Activated CD4-positive, CD25-positive, alpha-beta regulatory T cell treated with anti-CD3 and anti-CD28 coated beads, Interleukin-2, amount 50 U/mL, for 24 hours (primary cell): Measurements from ENCODE around the gene ZNF485.
A peak's percentile ranks its signal among the peaks of the same experiment; 100 is the strongest.
"Not testable (repeated sequence)": the region's sequence is repeated elsewhere in the genome, so short reads cannot be mapped to it uniquely, and the experiment has no call there.

ENCODE experiments used
- ATAC-seq, 2 donors: fragments of 150-1000 bp; cut with Tn5 transposase; one replicate each; pipeline ENCODE4 v1.10.0; 2021; ENCODE audit warnings: mild to moderate bottlenecking in 1 of 2, moderate library complexity in 1 of 2

ZNF485 gene

DNA sequence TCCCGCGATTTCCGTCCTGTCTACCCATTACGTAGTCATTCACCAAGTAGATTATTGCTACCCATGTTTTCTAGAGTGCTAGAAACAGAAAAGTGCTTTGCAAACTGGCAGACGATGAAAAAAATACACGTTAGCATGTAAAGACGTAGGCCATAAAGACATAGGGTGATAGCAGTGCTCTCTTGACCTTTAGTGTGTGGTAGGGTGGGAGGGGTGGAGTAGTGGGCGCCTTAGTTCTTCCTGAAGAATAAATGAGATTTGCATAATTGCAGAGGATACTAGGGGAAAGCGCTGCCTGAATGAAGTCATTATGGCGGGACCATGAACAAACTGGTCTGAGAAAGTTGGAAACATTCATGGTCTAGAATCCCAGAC lies 948 bp downstream of the ZNF485 start:
- no peak for ATAC-seq

DNA sequence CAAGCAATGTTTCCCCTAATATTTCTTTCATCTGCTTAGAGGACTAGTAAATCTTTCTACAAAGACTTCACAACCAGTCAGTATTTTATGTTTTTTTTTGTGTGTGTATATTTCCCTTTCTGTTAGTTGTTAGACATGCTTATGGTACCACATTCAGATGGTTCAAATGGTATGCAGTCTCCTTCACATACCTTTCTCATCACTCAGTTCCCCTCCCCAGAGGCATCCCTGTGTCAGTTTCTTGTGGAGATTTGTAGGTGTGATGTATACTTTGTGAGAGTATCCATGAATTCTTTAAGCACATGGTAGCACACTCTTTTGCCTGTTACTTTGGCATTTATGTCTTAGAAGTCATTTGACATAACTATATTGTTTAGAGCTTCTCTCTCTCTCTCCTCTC lies 4.4 kb downstream of the ZNF485 start:
- no peak for ATAC-seq

GRCh38 chr10:43616697-43617370 lies 10.6 kb downstream of the ZNF485 start:
- ATAC-seq = no peak

GRCh38 chr10:43619368-43619767 lies 13.1 kb downstream of the ZNF485 start:
- ATAC-seq = no peak

DNA sequence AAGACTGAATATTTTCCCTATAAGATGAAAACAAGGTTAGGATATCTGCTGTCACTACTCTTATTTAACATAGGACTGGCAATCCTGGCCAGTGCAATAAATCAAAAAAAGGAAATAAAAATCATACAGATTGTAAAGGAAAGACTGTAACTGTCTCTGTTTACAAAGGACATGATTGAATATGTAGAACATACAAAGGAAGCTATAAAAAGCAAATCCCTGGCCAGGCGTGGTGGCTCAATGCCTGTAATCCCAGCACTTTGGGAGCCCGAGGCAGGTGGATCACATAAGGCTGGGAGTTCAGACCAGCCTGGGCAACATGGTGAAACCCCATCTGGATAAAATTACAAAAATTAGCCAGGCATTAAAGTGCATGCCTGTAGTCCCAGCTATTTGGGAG lies 15.8 kb downstream of the ZNF485 start:
- no peak for ATAC-seq

GRCh38 chr10:43623351-43623750 lies 17.1 kb downstream of the ZNF485 start:
- ATAC-seq = peak; percentile 64 to 76

DNA sequence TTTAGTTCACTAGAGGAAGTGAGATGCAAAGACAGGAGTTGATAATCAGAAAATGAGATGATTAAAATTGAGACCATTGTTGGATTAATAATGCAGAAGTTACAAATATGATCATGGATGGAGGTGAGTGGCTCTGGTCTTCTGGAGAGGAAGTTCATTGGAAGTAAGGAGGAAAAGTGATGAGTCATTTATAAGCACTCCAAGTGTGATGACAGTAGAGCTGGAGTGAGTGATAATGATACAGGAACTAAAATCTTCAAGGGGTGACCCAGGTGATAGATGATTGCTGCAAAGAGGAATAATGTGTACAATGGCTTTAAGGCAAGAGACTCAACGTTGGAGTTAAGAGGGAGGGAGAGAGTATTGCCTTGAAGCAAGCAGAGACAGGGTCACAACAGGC lies 21.7 kb downstream of the ZNF485 start:
- ATAC-seq = no peak

DNA sequence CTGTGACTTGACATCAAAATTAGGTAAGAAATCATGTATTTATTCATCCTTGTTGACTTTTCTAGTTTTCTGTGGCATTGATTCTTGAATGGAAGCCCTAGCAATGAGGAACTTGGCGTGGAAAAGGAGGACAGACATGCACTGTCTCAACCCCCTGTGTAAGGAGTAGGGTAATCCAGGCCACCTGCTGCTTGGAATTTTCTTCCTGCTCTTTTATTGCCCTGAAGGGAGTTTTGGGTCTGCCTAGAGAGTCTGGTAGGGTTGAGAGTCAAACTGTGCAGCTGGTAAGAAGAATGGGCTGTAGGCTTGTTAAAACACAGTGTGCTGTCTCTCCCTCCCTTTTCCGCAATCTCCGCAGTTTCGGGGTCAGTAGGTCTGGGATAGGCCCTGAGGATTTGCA lies 22.7 kb downstream of the ZNF485 start:
- no peak for ATAC-seq

DNA sequence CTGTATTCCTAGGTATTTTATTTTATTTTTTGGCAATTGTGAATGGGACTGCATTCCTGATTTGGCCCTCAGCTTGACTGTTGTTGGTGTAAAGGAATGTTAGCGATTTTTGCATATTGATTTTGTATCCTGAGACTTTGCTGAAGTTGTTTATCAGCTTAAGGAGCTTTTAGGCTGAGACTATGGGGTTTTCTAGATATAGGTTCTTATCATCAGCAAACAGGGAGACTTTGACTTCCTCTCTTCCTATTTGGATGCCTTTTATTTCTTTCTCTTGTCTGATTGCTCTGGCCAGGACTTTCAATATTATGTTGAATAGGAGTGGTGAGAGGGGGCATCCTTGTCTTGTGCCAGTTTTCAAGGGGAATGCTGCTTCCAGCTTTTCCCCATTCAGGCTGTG lies 29.6 kb downstream of the ZNF485 start:
- ATAC-seq = not testable (repeated sequence)

DNA sequence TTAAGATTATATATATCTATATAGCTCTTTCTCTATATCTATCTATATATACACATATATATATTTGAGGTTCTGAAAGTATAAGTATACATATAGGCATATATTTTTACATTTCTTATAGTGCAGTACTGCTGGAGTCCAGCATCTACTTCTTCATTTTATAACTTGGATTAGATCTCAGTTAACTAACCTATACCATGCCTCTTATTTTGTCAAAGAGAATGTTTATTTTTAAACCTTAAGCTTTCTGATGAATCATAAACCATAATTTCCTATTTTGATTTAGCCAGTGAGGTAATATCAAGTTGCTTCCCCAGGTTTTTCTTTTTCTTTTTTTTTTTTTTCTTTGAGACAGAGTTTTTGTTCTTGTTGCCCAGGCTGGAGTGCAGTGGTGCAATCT lies 34.4 kb downstream of the ZNF485 start:
- no peak for ATAC-seq

DNA sequence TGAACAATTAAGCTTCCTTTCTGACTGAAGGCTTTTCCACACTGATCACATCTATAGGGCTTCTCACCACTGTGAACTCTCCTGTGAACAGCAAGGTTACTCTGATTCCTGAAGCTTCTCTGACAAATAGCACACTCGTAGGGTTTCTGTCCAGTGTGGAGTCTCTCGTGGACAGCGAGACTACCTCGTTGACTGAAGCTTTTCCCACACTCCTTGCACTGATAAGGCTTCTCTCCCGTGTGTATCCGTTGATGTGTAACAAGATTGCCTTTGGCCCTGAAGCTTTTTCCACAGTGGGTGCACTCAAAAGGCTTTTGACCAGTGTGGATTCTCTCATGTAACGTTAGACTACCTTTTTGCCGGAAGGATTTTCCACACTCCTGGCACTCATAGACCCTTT lies 38.0 kb downstream of the ZNF485 start:
- no peak for ATAC-seq

- no peak for ATAC-seq
Measured at GRCh38 chr10:43645866-43646265, 39.6 kb downstream of the ZNF485 start.

DNA sequence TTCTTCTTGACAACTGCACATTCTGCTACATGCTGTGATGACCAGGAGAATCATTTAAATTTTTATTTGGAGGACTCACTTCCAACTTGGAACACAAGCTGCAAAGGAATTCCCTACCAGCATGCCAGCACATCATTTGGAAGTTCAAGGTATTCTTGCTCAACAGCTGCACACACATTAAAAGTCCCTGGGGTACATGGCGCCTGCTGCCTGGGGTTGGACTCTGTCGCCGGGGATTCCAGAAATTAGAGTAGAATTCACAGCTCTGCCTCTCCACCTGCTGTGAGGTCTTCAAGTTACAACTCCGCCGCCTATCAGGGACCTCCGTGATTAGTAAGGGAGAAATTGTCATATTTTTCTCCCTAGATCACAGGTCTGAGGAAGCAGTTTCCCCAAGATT lies 41.3 kb downstream of the ZNF485 start:
- ATAC-seq = no peak

DNA sequence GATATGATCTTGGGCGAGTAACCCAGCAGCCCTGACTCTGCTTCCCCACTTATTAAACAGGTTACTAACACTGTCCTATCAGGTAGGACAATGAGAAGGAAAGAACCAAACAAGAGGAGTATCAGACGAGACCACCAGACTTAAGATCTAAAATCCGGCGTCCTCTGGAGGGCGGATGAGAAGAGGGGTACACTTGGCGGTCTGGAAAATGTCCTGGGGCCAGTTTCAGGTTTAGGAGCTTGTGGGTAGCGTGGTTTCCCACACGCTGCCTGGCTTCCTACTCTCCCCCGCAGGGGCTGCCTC lies 41.8 kb downstream of the ZNF485 start:
- ATAC-seq = no peak

GRCh38 chr10:43648398-43649184 lies 42.4 kb downstream of the ZNF485 start, which contains the start of gene ZNF32:
Gene ZNF32, minus strand, starts transcription at chr10:43648881. Its CDS starts 2,748 bp downstream, at chr10:43646133.
- peak; percentile 99 for ATAC-seq

DNA sequence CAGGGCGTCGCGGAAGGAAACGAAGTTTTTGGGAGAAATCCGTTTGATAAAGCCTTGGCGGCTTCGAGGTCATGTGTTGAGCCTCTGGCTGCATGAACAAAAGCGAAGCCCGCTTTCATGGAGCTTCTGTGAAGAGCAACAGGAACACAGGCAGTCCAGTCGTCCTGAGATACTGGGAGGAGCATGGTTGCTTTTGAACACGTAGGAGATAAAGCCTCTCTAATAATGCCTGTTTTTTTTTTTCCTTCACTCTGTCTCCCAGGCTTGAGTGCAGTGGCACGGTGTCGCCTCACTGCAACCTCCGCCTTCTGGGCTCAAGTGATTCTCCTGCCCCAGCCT lies 42.9 kb downstream of the ZNF485 start:
- ATAC-seq = no peak

DNA sequence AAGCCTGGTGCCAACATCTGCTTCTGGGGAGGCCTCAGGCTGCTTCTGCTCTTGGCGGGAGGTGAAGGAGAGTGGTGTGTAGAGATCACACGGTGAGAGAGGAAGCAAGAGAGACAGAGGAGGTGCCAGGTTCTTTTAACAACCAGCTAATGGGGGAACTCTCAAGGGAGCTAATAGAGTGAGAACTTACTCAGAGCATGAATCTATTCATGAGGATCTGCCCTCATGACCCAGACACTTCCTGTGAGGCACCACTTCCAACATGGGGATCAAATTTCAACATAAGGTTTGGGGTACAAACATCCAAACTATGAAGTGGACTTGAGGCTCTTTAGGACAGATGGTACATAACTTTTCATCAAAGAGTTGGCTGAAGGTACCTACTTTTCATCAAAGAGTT lies 47.5 kb downstream of the ZNF485 start:
- no peak for ATAC-seq

DNA sequence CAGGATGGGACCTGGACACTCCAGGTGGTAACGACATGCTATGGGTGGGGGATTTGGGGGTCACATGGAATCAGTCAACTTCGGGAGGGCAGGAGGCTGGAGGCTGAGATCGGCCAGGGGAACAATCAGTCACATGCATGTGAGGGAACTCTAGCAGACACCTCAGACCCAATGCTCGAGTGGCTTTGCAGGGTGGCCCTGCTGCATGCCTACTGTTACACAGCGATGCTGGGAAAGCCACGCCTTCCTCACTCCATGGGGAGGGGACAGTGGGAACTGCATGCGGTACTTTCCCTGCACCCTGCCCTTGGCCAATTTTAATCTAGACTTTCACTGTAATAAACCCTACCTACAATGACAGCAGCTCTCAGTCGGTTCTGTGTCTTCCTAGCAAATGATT lies 49.1 kb downstream of the ZNF485 start:
- no peak for ATAC-seq

DNA sequence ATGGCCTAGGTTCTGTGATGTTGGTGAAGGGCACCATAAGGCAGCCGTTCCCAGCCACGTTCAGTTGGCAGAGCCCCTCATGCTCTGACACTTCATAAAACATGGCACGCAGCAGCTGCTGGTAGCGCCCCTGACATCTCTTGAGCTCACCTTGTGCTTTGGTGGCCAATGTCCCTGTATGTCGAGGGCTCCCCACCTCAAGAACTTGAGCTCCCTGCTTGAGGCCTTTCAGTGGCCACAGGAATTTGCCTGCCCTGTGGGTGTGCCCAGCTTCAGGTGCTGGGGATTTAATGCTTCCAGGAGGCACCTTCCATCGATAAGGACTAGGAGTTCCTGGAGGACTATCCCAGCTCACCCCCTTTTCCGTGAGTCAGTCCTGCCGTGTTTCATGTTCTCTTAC lies 52.0 kb downstream of the ZNF485 start:
- no peak for ATAC-seq

DNA sequence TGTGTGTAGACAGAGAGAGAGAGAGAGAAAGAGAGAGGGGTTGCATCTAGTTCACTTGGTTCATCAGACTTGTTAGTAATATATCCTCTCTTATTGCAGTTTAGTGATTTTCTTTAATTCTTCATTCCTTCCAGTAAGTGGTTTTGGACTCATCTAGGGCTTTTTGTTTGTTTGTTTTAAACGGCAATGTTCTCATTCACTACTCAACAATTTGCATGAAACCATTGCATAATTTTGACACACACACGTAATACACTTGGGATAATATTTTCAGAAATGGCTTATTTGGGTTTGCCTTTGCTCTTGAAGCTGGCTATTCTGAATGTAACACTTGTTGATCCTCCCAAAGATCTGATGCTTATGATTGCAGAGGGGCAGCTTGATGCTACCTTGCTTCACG lies 58.8 kb downstream of the ZNF485 start:
- ATAC-seq = no peak

DNA sequence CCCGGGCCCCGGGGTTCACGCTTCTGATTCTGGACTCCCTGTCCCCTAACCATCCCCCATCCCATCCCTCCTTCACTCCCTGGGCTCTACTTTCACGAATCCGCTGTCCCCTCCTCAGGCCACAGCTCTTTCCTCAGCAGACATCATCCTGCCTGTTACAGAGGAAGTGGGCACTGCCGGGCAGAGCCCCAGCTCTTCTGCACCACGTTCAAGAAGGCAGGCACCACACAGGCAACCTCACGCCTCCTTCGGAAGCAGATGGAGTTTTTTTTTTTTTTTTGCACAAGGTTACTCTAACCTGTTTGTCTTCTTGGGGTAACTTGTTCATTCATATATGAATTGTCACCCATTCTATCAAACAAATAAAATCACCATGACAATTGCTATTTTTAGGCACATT lies 60.3 kb downstream of the ZNF485 start:
- no peak for ATAC-seq

DNA sequence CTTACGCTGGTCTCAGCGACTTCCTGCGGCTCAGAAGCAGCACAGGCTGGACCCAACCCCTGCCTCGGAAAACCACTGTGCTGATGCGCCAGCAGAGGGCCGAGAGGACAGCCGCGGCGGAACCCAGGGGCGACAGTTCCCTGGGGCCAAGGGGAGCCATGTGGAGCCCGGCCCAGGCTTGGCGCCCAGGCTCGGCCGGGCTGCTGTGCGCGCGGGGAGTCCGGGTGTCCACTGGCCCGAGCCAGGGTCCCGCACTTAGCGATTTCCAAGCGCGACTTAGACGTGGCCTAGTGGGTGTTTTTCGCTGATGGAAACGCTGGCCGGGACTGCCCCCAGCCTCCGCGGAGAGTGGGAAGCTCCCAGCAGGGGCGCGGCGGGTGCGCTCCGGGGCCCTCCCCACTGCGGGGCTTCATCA lies 61.1 kb downstream of the ZNF485 start:
- ATAC-seq = peak; percentile 10 to 21
